ENCODE measurements around the gene SCYL1. TPM values are rescaled to one million over a fixed set of nuclear protein-coding genes. Genes with fewer than 3 reads are reported as not detected.

The SCYL1 gene
- total RNA-seq, 1 donor from 2014 or later, result 75.7 TPM

DNA sequence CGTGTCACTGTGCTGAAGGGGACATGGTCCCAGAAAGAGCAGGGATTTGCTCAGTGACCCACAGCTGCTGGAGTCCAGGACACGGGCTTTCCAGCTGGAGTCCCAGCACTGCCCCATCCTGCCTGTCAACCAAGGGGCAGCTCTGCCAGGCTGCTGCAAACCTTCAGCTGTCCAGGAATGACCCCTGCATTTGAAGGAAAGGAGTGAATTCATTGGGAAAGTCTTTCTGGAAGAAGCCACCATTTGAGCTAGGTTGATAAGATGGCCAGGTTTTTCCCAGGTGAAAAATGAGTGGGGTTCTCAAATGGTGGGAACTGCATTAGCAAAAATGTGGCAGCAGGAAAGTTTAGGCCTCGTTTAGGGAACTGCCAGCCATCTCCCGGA, 61.4 kb downstream of the SCYL1 start:
- H3K9me3 Mint-ChIP-seq, result no peaks in the 10 kb centered on the region
- TF ChIP-seq, protein P1, sequence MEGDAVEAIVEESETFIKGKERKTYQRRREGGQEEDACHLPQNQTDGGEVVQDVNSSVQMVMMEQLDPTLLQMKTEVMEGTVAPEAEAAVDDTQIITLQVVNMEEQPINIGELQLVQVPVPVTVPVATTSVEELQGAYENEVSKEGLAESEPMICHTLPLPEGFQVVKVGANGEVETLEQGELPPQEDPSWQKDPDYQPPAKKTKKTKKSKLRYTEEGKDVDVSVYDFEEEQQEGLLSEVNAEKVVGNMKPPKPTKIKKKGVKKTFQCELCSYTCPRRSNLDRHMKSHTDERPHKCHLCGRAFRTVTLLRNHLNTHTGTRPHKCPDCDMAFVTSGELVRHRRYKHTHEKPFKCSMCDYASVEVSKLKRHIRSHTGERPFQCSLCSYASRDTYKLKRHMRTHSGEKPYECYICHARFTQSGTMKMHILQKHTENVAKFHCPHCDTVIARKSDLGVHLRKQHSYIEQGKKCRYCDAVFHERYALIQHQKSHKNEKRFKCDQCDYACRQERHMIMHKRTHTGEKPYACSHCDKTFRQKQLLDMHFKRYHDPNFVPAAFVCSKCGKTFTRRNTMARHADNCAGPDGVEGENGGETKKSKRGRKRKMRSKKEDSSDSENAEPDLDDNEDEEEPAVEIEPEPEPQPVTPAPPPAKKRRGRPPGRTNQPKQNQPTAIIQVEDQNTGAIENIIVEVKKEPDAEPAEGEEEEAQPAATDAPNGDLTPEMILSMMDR (IDR thresholded peaks at IDR 0.05), result no peak
- H3K27ac Mint-ChIP-seq, result peak overlapping the region; percentile 96
- POLR2A ChIA-PET, result interaction anchor here (1.5 to 11.1 kb wide), 4 partner anchors 9 to 54 kb away, joined by 8 to 239 read pairs (median 69); partner anchors contain the start of genes EHBP1L1, FAM89B and ZNRD2
- ATAC-seq (ENCODE audit: low read depth) (no peak), DNase-seq (no peak)
- intact Hi-C loops (cut with micrococcal nuclease), result loop anchor here (5.0 kb wide), 1 partner anchor 204 kb away; the partner anchor contains the start of gene SLC25A45
- CTCF ChIA-PET, result interaction anchor here (0.7 to 5.9 kb wide), 4 partner anchors 10 to 45 kb away, joined by 3 to 52 read pairs (median 5); partner anchors contain the start of gene FAM89B
- H3K27me3 Mint-ChIP-seq, result no peaks in the 10 kb centered on the region
- no peak overlapping the region for H3K4me3 Mint-ChIP-seq
- peaks cover 45% of the 10 kb centered on the region for H3K4me1 Mint-ChIP-seq
- peaks cover 48% of the 10 kb centered on the region for H3K36me3 Mint-ChIP-seq (ENCODE audit: low read depth)

DNA sequence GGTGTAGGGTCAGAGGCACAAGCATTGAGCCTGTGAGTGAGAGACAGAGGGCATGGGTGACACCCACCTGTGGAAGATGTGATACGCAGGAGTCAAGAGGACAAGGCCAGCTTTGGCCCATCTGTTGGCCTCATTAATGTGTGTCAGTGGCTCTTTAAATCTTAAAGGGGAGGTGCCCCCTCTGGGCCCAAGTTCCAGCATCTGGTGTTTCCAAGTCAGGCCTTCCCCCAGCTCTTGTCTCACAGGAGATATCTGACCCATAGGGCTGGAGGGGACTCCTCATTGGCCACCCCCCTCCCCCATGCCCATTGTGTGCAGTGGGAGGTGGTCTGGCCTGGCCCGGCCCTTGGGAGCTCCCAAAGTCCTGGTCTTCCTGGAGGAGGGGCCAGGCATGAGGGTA, 61.8 kb downstream of the SCYL1 start:
- Mint-ChIP-seq H3K27ac (peak overlapping the region; percentile 96), H3K9me3 (no peaks in the 10 kb centered on the region), H3K4me1 (peaks cover 45% of the 10 kb centered on the region), H3K36me3 (ENCODE audit: low read depth) (peaks cover 48% of the 10 kb centered on the region), H3K27me3 (no peaks in the 10 kb centered on the region), H3K4me3 (no peak overlapping the region)
- DNase-seq (no peak), ATAC-seq (ENCODE audit: low read depth) (no peak)
- POLR2A ChIA-PET, result interaction anchor here (0.7 to 11.1 kb wide), 7 partner anchors 10 to 110 kb away, joined by 5 to 239 read pairs (median 21); partner anchors contain the start of genes EHBP1L1, FAM89B and ZNRD2
- intact Hi-C loops (cut with micrococcal nuclease), result loop anchor here (5.0 kb wide), 1 partner anchor 204 kb away; the partner anchor contains the start of gene SLC25A45
- CTCF ChIA-PET, result interaction anchor here (0.7 to 5.9 kb wide), 5 partner anchors 10 to 46 kb away, joined by 3 to 52 read pairs (median 4); partner anchors contain the start of gene FAM89B
- TF ChIP-seq, protein P1 (IDR thresholded peaks at IDR 0.05), result no peak

Other genes starting within 250 kb of the SCYL1 start
- gene CDC42EP2, start 210.2 kb upstream of the SCYL1 start, total RNA-seq, result 0.18 and 0.83 TPM in 2 replicates
- gene DPF2, start 191.2 kb upstream of the SCYL1 start, total RNA-seq, result 88.3 and 89.6 TPM in 2 replicates
- 1.4 and 1.6 TPM in 2 replicates for gene TIGD3, start 170.3 kb upstream of the SCYL1 start, total RNA-seq
- 11.4 and 12.3 TPM in 2 replicates for gene SLC25A45, start 142.4 kb upstream of the SCYL1 start, total RNA-seq
- gene FRMD8, start 138.4 kb upstream of the SCYL1 start, total RNA-seq, result 68.6 and 70.6 TPM in 2 replicates
- 578 and 699 TPM in 2 replicates for gene NEAT1, start 102.3 kb upstream of the SCYL1 start, total RNA-seq
- gene MALAT1, start 26.0 kb upstream of the SCYL1 start, total RNA-seq, result 12,540 and 18,961 TPM in 2 replicates
- gene LTBP3, start 33.3 kb downstream of the SCYL1 start, total RNA-seq, result 25.0 and 25.3 TPM in 2 replicates
- gene ZNRD2, start 45.4 kb downstream of the SCYL1 start, total RNA-seq, result 40.9 and 41.0 TPM in 2 replicates
- gene FAM89B, start 47.5 kb downstream of the SCYL1 start, total RNA-seq, result 19.1 and 21.6 TPM in 2 replicates
- 143 and 163 TPM in 2 replicates for gene EHBP1L1, start 51.0 kb downstream of the SCYL1 start, total RNA-seq
- 1.0 and 1.1 TPM in 2 replicates for gene KCNK7, start 70.7 kb downstream of the SCYL1 start, total RNA-seq
- 72.1 and 89.6 TPM in 2 replicates for gene MAP3K11, start 89.1 kb downstream of the SCYL1 start, total RNA-seq
- gene PCNX3, start 90.7 kb downstream of the SCYL1 start, total RNA-seq, result 45.3 and 51.4 TPM in 2 replicates
- gene SIPA1, start 113.0 kb downstream of the SCYL1 start, total RNA-seq, result 236 and 252 TPM in 2 replicates
- gene RELA, start 137.8 kb downstream of the SCYL1 start, total RNA-seq, result 110 and 119 TPM in 2 replicates
- 108 and 120 TPM in 2 replicates for gene KAT5, start 187.2 kb downstream of the SCYL1 start, total RNA-seq
- 85.3 and 91.4 TPM in 2 replicates for gene RNASEH2C, start 195.7 kb downstream of the SCYL1 start, total RNA-seq

All from activated B cell treated with CpG ODN at 0.5 μM for 24 hours (primary cell).